Measurements from ENCODE around the gene ELK4. TPM values are rescaled to one million over a fixed set of nuclear protein-coding genes. Genes with fewer than 3 reads are reported as not detected.

ELK4 gene
- total and polyA plus RNA-seq, 11 donors, result 5.0 to 54.9 (median 35.7) TPM

GRCh38 chr1:205579711-205580110 lies 52.1 kb downstream of the ELK4 start:
- no peak for ATAC-seq
- no peak for DNase-seq
- 81 to 91% (median 89%) methylated on average over 6 to 12 of the region's 12 CpGs for WGBS, 4 donors
- peaks cover 0 to 17% (median 12%) of the 10 kb centered on the region in 12 donors for H3K4me1 ChIP-seq
- no peak overlapping the region for H3K4me3 ChIP-seq
- TF ChIP-seq CTCF (IDR thresholded peaks at IDR 0.05) (no peak), POLR2A (IDR thresholded peaks at IDR 0.05) (no peak)
- no peak overlapping the region for H3K27ac ChIP-seq
- H3K36me3 ChIP-seq, result no peaks in the 10 kb centered on the region
- peaks cover 0 to 23% (median 0%) of the 10 kb centered on the region in 9 donors for H3K27me3 ChIP-seq
- intact Hi-C loops (cut with DNase I), result loop anchor here in 6 of 10 donors (5.0 kb wide), 4 partner anchors 37 to 52 kb away; no protein-coding TSS in a partner anchor
- H3K9me3 ChIP-seq, result no peaks in the 10 kb centered on the region

GRCh38 chr1:205578780-205579571 lies 52.8 kb downstream of the ELK4 start:
- no peak for TF ChIP-seq POLR2A (IDR thresholded peaks at IDR 0.05)
- no peak for TF ChIP-seq CTCF (IDR thresholded peaks at IDR 0.05)
- WGBS, 4 donors, result 77 to 92% (median 85%) methylated on average over 9 of the region's 9 CpGs
- ATAC-seq (no peak), DNase-seq (peak in 1 of 5 donors; percentile 3)
- Histone ChIP-seq H3K27ac (no peak overlapping the region), H3K36me3 (no peaks in the 10 kb centered on the region), H3K4me3 (no peak overlapping the region), H3K4me1 (peaks cover 0 to 17% (median 12%) of the 10 kb centered on the region in 12 donors), H3K27me3 (peaks cover 0 to 23% (median 0%) of the 10 kb centered on the region in 9 donors), H3K9me3 (no peaks in the 10 kb centered on the region)
- intact Hi-C loops (cut with DNase I), result loop anchor here in 2 of 10 donors (5.0 kb wide), 1 partner anchor 47 kb away; no protein-coding TSS in a partner anchor

GRCh38 chr1:205577874-205578658 lies 53.7 kb downstream of the ELK4 start:
- H3K4me1 ChIP-seq, result peaks cover 0 to 15% (median 9%) of the 10 kb centered on the region in 12 donors
- no peaks in the 10 kb centered on the region for H3K9me3 ChIP-seq
- DNase-seq (peak in 1 of 5 donors; percentile 13), ATAC-seq (no peak)
- H3K27ac ChIP-seq, result no peak overlapping the region
- intact Hi-C loops (cut with DNase I), result loop anchor here in 2 of 10 donors (5.0 kb wide), 1 partner anchor 46 kb away; no protein-coding TSS in a partner anchor
- TF ChIP-seq POLR2A (IDR thresholded peaks at IDR 0.05) (no peak), CTCF (IDR thresholded peaks at IDR 0.05) (no peak)
- WGBS, 4 donors, result 55 to 59% (median 58%) methylated on average over 13 of the region's 13 CpGs
- no peak overlapping the region for H3K4me3 ChIP-seq
- H3K36me3 ChIP-seq, result no peaks in the 10 kb centered on the region
- H3K27me3 ChIP-seq, result peaks cover 0 to 23% (median 0%) of the 10 kb centered on the region in 9 donors

Data from heart left ventricle (tissue), 16 donors.